ENCODE results near the gene UNC50. TPM values are rescaled to one million over a fixed set of nuclear protein-coding genes. Genes with fewer than 3 reads are reported as not detected.
A peak's percentile ranks its signal among the peaks of the same experiment; 100 is the strongest.

Gene UNC50
- total and polyA plus RNA-seq, 12 donors: 43.5 to 75.1 (median 55.1) TPM

- Histone ChIP-seq H3K9me3 (replicated peaks in 1 of 3) (no peaks in the 10 kb centered on the region), H3K27ac (no peak overlapping the region), H3K36me3 (replicated peaks in 1 of 2) (peaks cover 0 to 45% of the 10 kb centered on the region in 2 donors), H3K27me3 (no peaks in the 10 kb centered on the region), H3K4me3 (no peak overlapping the region), H3K4me1 (replicated peaks in 1 of 2) (no peaks in the 10 kb centered on the region)
- no peak for TF ChIP-seq CTCF (IDR thresholded peaks at IDR 0.05)
- TF ChIP-seq POLR2A (IDR thresholded peaks at IDR 0.05): no peak
- 87 to 98% (median 93%) methylated on average over 5 to 7 of the region's 7 CpGs for WGBS, 4 donors
- intact Hi-C loops (cut with DNase I): no loop called here
- peak in 2 of 7 donors; percentile 9 to 40 for DNase-seq
Measured at GRCh38 chr2:98579926-98580325, 28.5 kb upstream of the UNC50 start.

GRCh38 chr2:98580656-98581284 lies 27.6 kb upstream of the UNC50 start:
- peak in 1 of 7 donors; percentile 37 for DNase-seq
- Histone ChIP-seq H3K4me1 (replicated peaks in 1 of 2) (no peaks in the 10 kb centered on the region), H3K36me3 (replicated peaks in 1 of 2) (peaks cover 0 to 46% of the 10 kb centered on the region in 2 donors), H3K27me3 (no peaks in the 10 kb centered on the region), H3K4me3 (no peak overlapping the region), H3K27ac (no peak overlapping the region), H3K9me3 (replicated peaks in 1 of 3) (no peaks in the 10 kb centered on the region)
- intact Hi-C loops (cut with DNase I): no loop called here
- TF ChIP-seq POLR2A (IDR thresholded peaks at IDR 0.05): no peak
- no peak for TF ChIP-seq CTCF (IDR thresholded peaks at IDR 0.05)
- 87 to 95% (median 92%) methylated on average over 5 to 10 of the region's 10 CpGs for WGBS, 4 donors

- TF ChIP-seq POLR2A (IDR thresholded peaks at IDR 0.05): no peak
- no peak for TF ChIP-seq CTCF (IDR thresholded peaks at IDR 0.05)
- no peaks in the 10 kb centered on the region for H3K9me3 ChIP-seq (replicated peaks in 1 of 3)
- intact Hi-C loops (cut with DNase I): no loop called here
- no peaks in the 10 kb centered on the region for H3K4me1 ChIP-seq (replicated peaks in 1 of 2)
- WGBS, 4 donors: 94 to 98% (median 96%) methylated on average over 9 of the region's 9 CpGs
- no peaks in the 10 kb centered on the region for H3K27me3 ChIP-seq
- no peak overlapping the region for H3K4me3 ChIP-seq
- DNase-seq: no peak
- H3K36me3 ChIP-seq (replicated peaks in 1 of 2): peaks cover 0 to 36% of the 10 kb centered on the region in 2 donors
- H3K27ac ChIP-seq: no peak overlapping the region
Measured at GRCh38 chr2:98582523-98582922, 25.9 kb upstream of the UNC50 start.

GRCh38 chr2:98583276-98583675 lies 25.1 kb upstream of the UNC50 start:
- Histone ChIP-seq H3K36me3 (replicated peaks in 1 of 2) (peaks cover 0 to 30% of the 10 kb centered on the region in 2 donors), H3K4me1 (replicated peaks in 1 of 2) (no peaks in the 10 kb centered on the region), H3K27me3 (no peaks in the 10 kb centered on the region), H3K27ac (no peak overlapping the region), H3K9me3 (replicated peaks in 1 of 3) (no peaks in the 10 kb centered on the region), H3K4me3 (no peak overlapping the region)
- DNase-seq: no peak
- intact Hi-C loops (cut with DNase I): no loop called here
- 93 to 97% (median 95%) methylated on average over 7 of the region's 7 CpGs for WGBS, 4 donors
- TF ChIP-seq POLR2A (IDR thresholded peaks at IDR 0.05) (no peak), CTCF (IDR thresholded peaks at IDR 0.05) (no peak)
